Muscle layer of duodenum (tissue), 2 donors: ENCODE measurements around the gene PITX2.

Source experiments
- H3K27ac ChIP-seq: one replicate; pipeline ENCODE4 v1.7.0; 2013; ENCODE audit warnings: mild to moderate bottlenecking, low read length
- H3K27me3 ChIP-seq: one replicate; pipeline ENCODE4 v1.7.0; 2013; ENCODE audit warnings: low read depth, mild to moderate bottlenecking, control low read depth, low read length
- H3K36me3 ChIP-seq, 2 donors: one replicate each; pipeline ENCODE4 v1.7.0; 2013; ENCODE audit warnings: low read length in 2 of 2, control low read depth in 1 of 2, mild to moderate bottlenecking in 1 of 2; ENCODE audit not compliant: insufficient read depth in 2 of 2, control insufficient read depth in 1 of 2
- H3K4me1 ChIP-seq, 2 donors: one replicate each; pipeline ENCODE4 v1.7.0; 2013; ENCODE audit warnings: low read length in 2 of 2, mild to moderate bottlenecking in 2 of 2, control low read depth in 1 of 2, moderate library complexity in 1 of 2; ENCODE audit not compliant: insufficient read depth in 2 of 2, control insufficient read depth in 1 of 2
- H3K4me3 ChIP-seq, 2 donors: one replicate each; pipeline ENCODE4 v1.7.0; 2013; ENCODE audit warnings: low read length in 2 of 2, low read depth in 1 of 2, mild to moderate bottlenecking in 1 of 2
- H3K9me3 ChIP-seq, 2 donors: one replicate each; pipeline ENCODE4 v1.7.0; 2013; ENCODE audit warnings: low read length in 2 of 2, control low read depth in 1 of 2, mild to moderate bottlenecking in 1 of 2; ENCODE audit not compliant: control insufficient read depth in 1 of 2
- donor health status: healthy.

The PITX2 gene

GRCh38 chr4:110628663-110629213 is 5.9 kb upstream of the PITX2 start:
- Histone ChIP-seq H3K36me3 (no peaks in the 10 kb centered on the region), H3K4me3 (no peak overlapping the region), H3K9me3 (no peaks in the 10 kb centered on the region), H3K4me1 (peaks cover 0 to 22% of the 10 kb centered on the region in 2 donors), H3K27me3 (peaks cover 90% of the 10 kb centered on the region), H3K27ac (no peak overlapping the region)

GRCh38 chr4:110627977-110628662 is 5.2 kb upstream of the PITX2 start:
- Histone ChIP-seq H3K27me3 (peaks cover 90% of the 10 kb centered on the region), H3K4me3 (no peak overlapping the region), H3K4me1 (peaks cover 0 to 25% of the 10 kb centered on the region in 2 donors), H3K36me3 (no peaks in the 10 kb centered on the region), H3K27ac (no peak overlapping the region), H3K9me3 (no peaks in the 10 kb centered on the region)

- H3K27me3 ChIP-seq = peaks cover 90% of the 10 kb centered on the region
These were observed 3.8 kb upstream of the PITX2 start for GRCh38 chr4:110626532-110627153.

GRCh38 chr4:110625576-110626257 is 2.8 kb upstream of the PITX2 start:
- Histone ChIP-seq H3K27me3 (peaks cover 96% of the 10 kb centered on the region), H3K9me3 (no peaks in the 10 kb centered on the region), H3K27ac (no peak overlapping the region), H3K36me3 (no peaks in the 10 kb centered on the region), H3K4me3 (no peak overlapping the region), H3K4me1 (peaks cover 0 to 30% of the 10 kb centered on the region in 2 donors)

More at GRCh38 chr4:110626532-110627153, 3.8 kb upstream of the PITX2 start:
- Histone ChIP-seq H3K9me3 (no peaks in the 10 kb centered on the region), H3K27ac (no peak overlapping the region), H3K4me1 (peaks cover 0 to 25% of the 10 kb centered on the region in 2 donors), H3K4me3 (no peak overlapping the region), H3K36me3 (no peaks in the 10 kb centered on the region)

- peaks cover 98% of the 10 kb centered on the region for H3K27me3 ChIP-seq
- H3K9me3 ChIP-seq = no peaks in the 10 kb centered on the region
- H3K27ac ChIP-seq = no peak overlapping the region
- H3K4me1 ChIP-seq = peaks cover 0 to 29% of the 10 kb centered on the region in 2 donors
- H3K36me3 ChIP-seq = no peaks in the 10 kb centered on the region
- H3K4me3 ChIP-seq = no peak overlapping the region
These were observed 2.1 kb upstream of the PITX2 start for GRCh38 chr4:110624904-110625494.

- peaks cover 0 to 30% of the 10 kb centered on the region in 2 donors for H3K4me1 ChIP-seq
- no peaks in the 10 kb centered on the region for H3K9me3 ChIP-seq
- H3K27ac ChIP-seq = no peak overlapping the region
- no peak overlapping the region for H3K4me3 ChIP-seq
- no peaks in the 10 kb centered on the region for H3K36me3 ChIP-seq
- H3K27me3 ChIP-seq = peaks cover 95% of the 10 kb centered on the region
These were observed 1.5 kb upstream of the PITX2 start for GRCh38 chr4:110624398-110624780.

GRCh38 chr4:110623718-110624397 is 981 bp upstream of the PITX2 start:
- Histone ChIP-seq H3K27me3 (peaks cover 95% of the 10 kb centered on the region), H3K4me3 (no peak overlapping the region), H3K4me1 (peaks cover 0 to 35% of the 10 kb centered on the region in 2 donors), H3K27ac (no peak overlapping the region), H3K9me3 (peaks cover 1 to 3% of the 10 kb centered on the region in 2 donors), H3K36me3 (no peaks in the 10 kb centered on the region)

- peaks cover 0 to 35% of the 10 kb centered on the region in 2 donors for H3K4me1 ChIP-seq
- H3K36me3 ChIP-seq = no peaks in the 10 kb centered on the region
- no peak overlapping the region for H3K27ac ChIP-seq
- peaks cover 92% of the 10 kb centered on the region for H3K27me3 ChIP-seq
- peak overlapping the region; percentile 21 to 69 for H3K4me3 ChIP-seq
- H3K9me3 ChIP-seq = peaks cover 4 to 6% of the 10 kb centered on the region in 2 donors
These were observed 782 bp downstream of the PITX2 start for GRCh38 chr4:110621839-110622751.

- Histone ChIP-seq H3K9me3 (peaks cover 4 to 6% of the 10 kb centered on the region in 2 donors), H3K27ac (no peak overlapping the region), H3K4me3 (peak overlapping the region in 1 of 2 donors; percentile 69), H3K36me3 (no peaks in the 10 kb centered on the region), H3K4me1 (peaks cover 0 to 35% of the 10 kb centered on the region in 2 donors), H3K27me3 (peaks cover 92% of the 10 kb centered on the region)
These were observed 1.5 kb downstream of the PITX2 start for GRCh38 chr4:110621328-110621812.
